ENCODE data around the gene SOCS4.

- no peak for TF ChIP-seq CTCF (IDR thresholded peaks at IDR 0.05)
- TF ChIP-seq POLR2AphosphoS5 (IDR thresholded peaks at IDR 0.05) = no peak
- no peak for TF ChIP-seq POLR2A (IDR thresholded peaks at IDR 0.05)
These were observed 61.3 kb downstream of the SOCS4 start for GRCh38 chr14:55088356-55088755.
